ENCODE results near the gene CTU2. TPM values are rescaled to one million over a fixed set of nuclear protein-coding genes. Genes with fewer than 3 reads are reported as not detected.
A peak's percentile ranks its signal among the peaks of the same experiment; 100 is the strongest.

The CTU2 gene
- total and polyA plus RNA-seq, 10 donors: 7.2 to 28.2 (median 15.5) TPM

DNA sequence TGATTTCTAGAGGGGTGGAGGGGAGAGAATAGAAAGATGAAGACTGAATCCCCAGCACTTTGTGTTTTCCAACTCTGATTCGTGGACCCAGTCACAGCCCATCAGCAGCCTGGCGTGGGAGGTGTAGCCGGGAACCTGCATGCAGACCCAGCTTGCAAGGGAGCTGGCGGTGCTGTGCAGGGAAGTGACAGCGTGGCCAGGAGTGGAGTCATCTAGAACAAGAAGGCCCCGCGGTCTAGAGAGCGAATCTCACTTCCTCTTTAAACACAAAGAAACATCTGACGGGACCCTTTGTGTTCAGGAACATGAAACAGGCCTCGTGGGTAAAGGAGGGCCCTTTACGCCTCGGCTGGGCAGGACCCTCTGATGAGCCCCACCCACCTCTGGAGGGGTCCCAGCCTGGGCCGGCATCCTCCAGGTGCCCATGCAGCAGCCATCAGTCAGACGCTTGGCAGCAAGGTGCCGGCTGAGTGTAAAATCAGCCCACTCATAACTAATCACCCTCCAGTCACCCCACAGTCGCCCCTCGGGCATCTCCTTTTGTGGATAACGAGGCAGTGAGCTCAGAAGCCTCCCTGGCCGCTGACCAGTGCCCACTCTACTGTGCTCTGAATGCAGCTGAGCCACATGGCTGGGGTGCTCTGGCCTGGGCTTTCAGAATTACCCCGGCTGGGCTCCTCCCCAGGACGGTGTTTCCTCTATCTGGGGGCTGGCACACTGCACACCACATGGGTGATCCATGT lies 24.4 kb upstream of the CTU2 start:
- intact Hi-C loops (cut with DNase I; ENCODE audit: low total_unique reads): no loop called here
- TF ChIP-seq POLR2A (IDR thresholded peaks at IDR 0.05) (no peak), POLR2AphosphoS5 (IDR thresholded peaks at IDR 0.05) (peak; percentile 73 to 86 (median 79))
- Histone ChIP-seq H3K9me3 (no peaks in the 10 kb centered on the region), H3K36me3 (peaks cover 0 to 35% (median 14%) of the 10 kb centered on the region in 6 donors), H3K4me3 (peak overlapping the region in 6 of 8 donors; percentile 7 to 62 (median 14)), H3K4me1 (peaks cover 29 to 73% (median 59%) of the 10 kb centered on the region in 6 donors), H3K27ac (peak overlapping the region; percentile 77 to 97 (median 89)), H3K27me3 (replicated peaks in 1 of 7) (peaks cover 0 to 68% (median 20%) of the 10 kb centered on the region in 7 donors)
- WGBS, 5 donors: 15 to 22% (median 20%) methylated on average over 17 to 21 of the region's 21 CpGs
- peak; percentile 95 for DNase-seq

DNA sequence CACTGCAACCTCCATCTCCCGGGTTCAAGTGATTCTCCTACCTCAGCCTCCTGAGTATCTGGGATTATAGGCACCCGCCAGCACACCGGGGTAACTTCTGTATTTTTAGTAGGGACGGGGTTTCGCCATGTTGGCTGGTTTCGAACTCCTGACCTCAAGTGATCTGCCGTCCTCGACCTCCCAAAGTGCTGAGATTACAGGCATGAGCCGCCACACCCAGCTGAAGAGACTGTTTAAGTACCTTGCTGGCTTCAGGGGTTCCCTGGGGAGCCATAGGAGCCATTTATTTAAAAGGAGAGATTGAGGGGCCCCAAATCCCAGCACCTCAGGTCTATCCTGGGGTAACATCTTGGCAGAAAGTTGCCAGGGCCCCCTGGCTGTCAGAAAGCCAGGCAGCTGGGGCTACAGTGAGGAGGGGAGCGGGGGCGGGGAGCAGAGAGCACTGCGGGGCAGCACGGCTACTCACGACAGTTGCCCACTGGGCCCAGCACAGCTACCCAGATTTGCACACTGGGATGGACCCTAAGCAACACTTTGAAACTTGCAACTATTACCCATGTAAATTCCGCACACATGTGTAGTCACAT lies 21.6 kb upstream of the CTU2 start:
- H3K9me3 ChIP-seq: no peaks in the 10 kb centered on the region
- DNase-seq: peak; percentile 76
- H3K36me3 ChIP-seq: peaks cover 0 to 11% (median 0%) of the 10 kb centered on the region in 6 donors
- no peak for TF ChIP-seq CTCF (IDR thresholded peaks at IDR 0.05 in 8 of 11, conservative IDR thresholded peaks at IDR 0.05 in 3 of 11)
- no peak for TF ChIP-seq POLR2AphosphoS5 (IDR thresholded peaks at IDR 0.05)
- TF ChIP-seq POLR2A (IDR thresholded peaks at IDR 0.05): no peak
- peak overlapping the region in 5 of 8 donors; percentile 76 to 94 (median 89) for H3K27ac ChIP-seq
- H3K4me3 ChIP-seq: peak overlapping the region in 5 of 8 donors; percentile 59 to 91 (median 67)
- H3K27me3 ChIP-seq (replicated peaks in 1 of 7): peaks cover 0 to 71% (median 13%) of the 10 kb centered on the region in 7 donors
- H3K4me1 ChIP-seq: peaks cover 30 to 77% (median 62%) of the 10 kb centered on the region in 6 donors
- intact Hi-C loops (cut with DNase I; ENCODE audit: low total_unique reads): no loop called here
- WGBS, 5 donors: 61 to 79% (median 71%) methylated on average over 13 to 15 of the region's 15 CpGs

DNA sequence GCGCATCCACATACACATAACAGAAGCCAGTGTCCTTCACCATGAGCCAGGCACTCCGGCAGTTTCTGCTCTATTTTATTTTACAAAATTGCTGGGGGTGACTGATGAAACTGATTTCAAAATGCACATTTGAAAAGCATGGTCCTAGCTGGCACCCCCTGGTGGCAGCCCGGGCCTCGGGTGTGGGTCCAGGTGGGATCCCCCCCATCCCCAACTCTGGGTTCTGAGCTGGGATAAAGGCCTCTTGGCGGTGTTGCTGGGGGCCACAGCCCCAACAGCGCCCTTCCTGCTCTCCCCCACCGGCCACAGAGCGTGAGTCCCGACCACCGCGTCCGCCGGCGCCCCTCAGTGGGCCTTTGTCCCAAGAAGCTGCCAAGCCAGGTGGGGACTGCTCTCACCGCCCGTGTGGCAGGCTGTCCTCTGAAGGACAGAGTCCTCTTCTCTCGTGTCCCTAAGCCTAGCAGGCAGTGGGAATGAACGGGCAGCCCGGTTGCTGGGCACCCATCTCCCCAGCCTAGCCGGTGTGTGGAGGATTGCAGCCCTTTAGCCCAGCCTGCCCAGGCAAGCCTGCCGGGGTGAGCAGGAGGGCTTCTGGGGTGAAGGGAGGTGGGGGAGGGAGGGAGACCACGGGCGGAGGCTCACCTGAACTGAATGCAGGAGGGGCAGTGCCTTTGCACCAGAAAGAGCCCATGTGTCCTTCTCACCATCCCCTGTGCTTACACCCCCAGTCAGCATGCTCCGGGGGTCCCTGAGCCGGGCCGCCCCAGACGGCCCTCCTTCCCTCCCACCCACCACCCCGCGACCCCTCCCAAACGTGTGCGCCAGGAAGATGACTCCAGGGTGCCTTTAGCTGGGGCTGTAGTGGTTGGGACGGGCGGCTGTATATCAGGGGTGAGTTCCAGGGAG lies 20.9 kb upstream of the CTU2 start:
- 5 to 14% (median 5%) methylated on average over 27 to 33 of the region's 33 CpGs for WGBS, 5 donors
- TF ChIP-seq CTCF (IDR thresholded peaks at IDR 0.05 in 8 of 11, conservative IDR thresholded peaks at IDR 0.05 in 3 of 11) (peak in 9 of 11 experiments; percentile 44 to 83 (median 67)), POLR2A (IDR thresholded peaks at IDR 0.05) (no peak), POLR2AphosphoS5 (IDR thresholded peaks at IDR 0.05) (peak; percentile 10 to 51 (median 14))
- peak overlapping the region in 7 of 8 donors; percentile 76 to 94 (median 82) for H3K27ac ChIP-seq
- peaks cover 0 to 71% (median 13%) of the 10 kb centered on the region in 7 donors for H3K27me3 ChIP-seq (replicated peaks in 1 of 7)
- intact Hi-C loops (cut with DNase I; ENCODE audit: low total_unique reads): no loop called here
- H3K4me1 ChIP-seq: peaks cover 30 to 70% (median 58%) of the 10 kb centered on the region in 6 donors
- peak overlapping the region; percentile 59 to 91 (median 70) for H3K4me3 ChIP-seq
- peaks cover 0 to 9% (median 0%) of the 10 kb centered on the region in 6 donors for H3K36me3 ChIP-seq
- DNase-seq: peak; percentile 87
- no peaks in the 10 kb centered on the region for H3K9me3 ChIP-seq

DNA sequence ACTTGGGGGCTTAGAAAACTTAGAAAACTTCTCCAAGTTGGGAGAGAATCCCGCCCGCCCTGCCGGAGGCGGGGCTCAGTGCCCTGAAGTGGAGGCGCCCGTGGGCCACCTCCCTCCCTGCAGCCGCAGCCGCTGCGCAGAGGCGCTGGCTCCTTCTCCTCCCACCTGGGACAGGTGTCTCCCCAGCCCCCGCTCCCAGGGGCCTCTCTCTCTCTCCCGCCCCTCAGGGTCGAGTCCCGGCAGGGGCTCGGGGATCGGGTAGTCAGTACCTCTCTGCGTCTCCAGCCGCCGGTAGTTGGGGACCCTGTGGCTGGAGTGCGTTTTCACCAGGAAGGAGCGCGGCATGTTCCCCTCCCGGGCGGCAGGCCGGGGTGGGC lies 20.3 kb upstream of the CTU2 start:
- intact Hi-C loops (cut with DNase I; ENCODE audit: low total_unique reads): no loop called here
- Histone ChIP-seq H3K4me1 (peaks cover 26 to 69% (median 54%) of the 10 kb centered on the region in 6 donors), H3K9me3 (no peaks in the 10 kb centered on the region), H3K27me3 (replicated peaks in 1 of 7) (peaks cover 0 to 67% (median 13%) of the 10 kb centered on the region in 7 donors), H3K27ac (peak overlapping the region; percentile 68 to 94 (median 81)), H3K36me3 (peaks cover 0 to 2% (median 0%) of the 10 kb centered on the region in 6 donors), H3K4me3 (peak overlapping the region; percentile 59 to 91 (median 70))
- DNase-seq: peak; percentile 92
- no peak for TF ChIP-seq POLR2AphosphoS5 (IDR thresholded peaks at IDR 0.05)
- no peak for TF ChIP-seq CTCF (IDR thresholded peaks at IDR 0.05 in 8 of 11, conservative IDR thresholded peaks at IDR 0.05 in 3 of 11)
- WGBS, 5 donors: 0 to 2% (median 1%) methylated on average over 11 to 25 of the region's 25 CpGs

Measured in spleen (tissue), 11 donors.